Keratinocyte (primary cell): Measurements from ENCODE around the gene C19orf85.

ENCODE experiments used
- EZH2 ChIP-seq: IDR thresholded peaks from one replicate; pipeline ENCODE4 v1.6.1; 2012; ENCODE audit warnings: inconsistent platforms, mild to moderate bottlenecking, low read length, moderate library complexity
- TF ChIP-seq, protein P1 (sequence below), 3 experiments: IDR thresholded peaks in 1 of 3; conservative IDR thresholded peaks in 1 of 3; optimal IDR thresholded peaks in 1 of 3; 2 replicates in 2 of 3; 3 replicates in 1 of 3; pipeline versions ENCODE3 to v1.5.1; 2011; ENCODE audit warnings: low read length in 3 of 3, mild to moderate bottlenecking in 3 of 3, moderate library complexity in 2 of 3, control low read depth in 1 of 3, inconsistent platforms in 1 of 3; ENCODE audit not compliant: insufficient read depth in 2 of 3; ENCODE audit errors: extremely low read depth in 1 of 3

DNA sequence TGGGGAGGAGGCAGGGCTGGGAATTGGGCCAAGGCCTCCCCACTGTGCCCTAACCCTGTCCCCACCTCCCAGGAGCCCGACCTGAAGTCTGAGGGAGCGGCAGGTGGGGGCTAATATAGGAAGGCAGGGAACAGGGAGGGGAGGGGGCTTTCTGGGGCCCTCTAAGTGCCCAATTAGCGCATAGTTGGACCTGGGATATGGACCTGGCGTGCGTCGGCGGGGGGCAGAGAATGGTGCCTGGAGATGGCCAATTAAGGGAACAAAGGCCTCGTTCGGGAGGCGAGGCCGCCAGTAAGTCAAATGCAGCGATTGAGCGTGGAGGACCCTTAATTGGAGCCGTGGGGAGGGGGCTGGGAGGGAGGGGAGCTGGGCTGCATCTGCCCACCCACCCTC, at the start of gene C19orf85:
- TF ChIP-seq, protein P1, sequence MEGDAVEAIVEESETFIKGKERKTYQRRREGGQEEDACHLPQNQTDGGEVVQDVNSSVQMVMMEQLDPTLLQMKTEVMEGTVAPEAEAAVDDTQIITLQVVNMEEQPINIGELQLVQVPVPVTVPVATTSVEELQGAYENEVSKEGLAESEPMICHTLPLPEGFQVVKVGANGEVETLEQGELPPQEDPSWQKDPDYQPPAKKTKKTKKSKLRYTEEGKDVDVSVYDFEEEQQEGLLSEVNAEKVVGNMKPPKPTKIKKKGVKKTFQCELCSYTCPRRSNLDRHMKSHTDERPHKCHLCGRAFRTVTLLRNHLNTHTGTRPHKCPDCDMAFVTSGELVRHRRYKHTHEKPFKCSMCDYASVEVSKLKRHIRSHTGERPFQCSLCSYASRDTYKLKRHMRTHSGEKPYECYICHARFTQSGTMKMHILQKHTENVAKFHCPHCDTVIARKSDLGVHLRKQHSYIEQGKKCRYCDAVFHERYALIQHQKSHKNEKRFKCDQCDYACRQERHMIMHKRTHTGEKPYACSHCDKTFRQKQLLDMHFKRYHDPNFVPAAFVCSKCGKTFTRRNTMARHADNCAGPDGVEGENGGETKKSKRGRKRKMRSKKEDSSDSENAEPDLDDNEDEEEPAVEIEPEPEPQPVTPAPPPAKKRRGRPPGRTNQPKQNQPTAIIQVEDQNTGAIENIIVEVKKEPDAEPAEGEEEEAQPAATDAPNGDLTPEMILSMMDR (optimal IDR thresholded peaks at IDR 0.05 in 1 of 3, IDR thresholded peaks at IDR 0.05 in 1 of 3, conservative IDR thresholded peaks at IDR 0.05 in 1 of 3; ENCODE audit: extremely low read depth in 1 of 3, insufficient read depth in 2 of 3, low read length in 3 of 3): no peak
- TF ChIP-seq EZH2: no peak
